GM19238 (cell line): ENCODE results near the gene RGN.
"Not testable (repeated sequence)": the region's sequence is repeated elsewhere in the genome, so short reads cannot be mapped to it uniquely, and the experiment has no call there.

Experiments
- DNase-seq: peaks from one replicate; pipeline ENCODE4 v3.0.0; 2011; ENCODE audit warnings: low spot score; ENCODE audit not compliant: insufficient read length

The RGN gene

GRCh38 chrX:47078129-47079043, at the start of gene RGN:
Gene RGN (plus strand): TSS chrX:47078443. CDS start chrX:47081145, 2,702 bp downstream.
- no peak for DNase-seq

GRCh38 chrX:47030339-47030738, 47.9 kb upstream of the RGN start:
- peak; percentile 7 for DNase-seq

- DNase-seq = no peak
Measured at GRCh38 chrX:47047989-47048388, 30.3 kb upstream of the RGN start.

DNA sequence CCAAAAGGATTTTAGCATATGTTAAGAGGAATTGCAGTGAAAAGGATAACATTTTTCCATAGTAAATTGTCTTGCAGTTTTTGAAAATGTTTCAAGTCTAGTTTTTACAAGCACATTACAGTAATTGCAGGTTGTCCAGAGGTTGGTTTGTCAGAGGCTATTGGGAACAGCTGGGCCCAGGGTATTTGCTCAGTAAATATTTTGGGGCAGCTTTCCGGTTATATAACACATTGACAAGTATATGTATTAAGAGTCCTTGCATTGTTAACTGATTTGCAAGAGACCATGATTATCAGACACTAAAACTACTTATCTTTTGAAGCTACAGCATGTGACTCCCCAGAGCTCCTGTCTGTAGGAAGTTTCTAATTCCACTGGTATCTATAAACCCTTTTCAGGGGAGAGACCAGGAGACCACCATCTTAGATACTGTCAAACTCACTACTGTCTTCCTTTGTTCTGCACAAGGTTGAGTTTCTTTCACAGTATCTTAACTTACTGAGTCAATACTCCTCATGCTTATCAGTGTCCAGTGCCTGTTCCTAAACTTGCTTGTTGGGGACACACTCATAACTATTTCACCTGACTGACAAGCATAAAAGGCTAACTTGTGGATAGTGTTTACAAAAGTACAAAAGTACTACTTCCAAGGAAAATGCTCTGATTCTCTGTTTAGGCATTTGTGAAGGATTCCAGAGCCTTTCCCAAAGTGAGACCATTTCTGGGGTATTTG, 18.9 kb upstream of the RGN start:
- no peak for DNase-seq

DNA sequence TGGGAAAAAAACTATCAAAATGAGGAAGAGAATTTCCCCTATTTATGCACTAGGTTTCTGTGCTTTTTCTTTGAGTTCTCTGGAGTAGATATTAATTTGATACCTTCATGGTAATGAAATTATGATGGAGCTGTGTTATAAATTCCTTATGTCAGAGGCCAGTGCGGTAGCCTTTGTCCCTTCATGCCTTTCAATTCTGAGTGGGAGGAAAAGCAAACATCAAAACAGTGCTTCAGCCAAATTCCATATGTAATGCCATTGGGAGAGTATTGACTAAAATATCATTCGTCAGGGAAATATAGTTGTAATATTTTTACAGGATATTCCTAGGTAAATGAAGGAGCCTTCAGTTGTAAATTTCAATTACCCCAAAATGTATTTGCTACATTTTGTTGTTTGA, 17.5 kb upstream of the RGN start:
- DNase-seq = no peak

GRCh38 chrX:47061238-47061919, 16.9 kb upstream of the RGN start:
- DNase-seq = no peak

DNA sequence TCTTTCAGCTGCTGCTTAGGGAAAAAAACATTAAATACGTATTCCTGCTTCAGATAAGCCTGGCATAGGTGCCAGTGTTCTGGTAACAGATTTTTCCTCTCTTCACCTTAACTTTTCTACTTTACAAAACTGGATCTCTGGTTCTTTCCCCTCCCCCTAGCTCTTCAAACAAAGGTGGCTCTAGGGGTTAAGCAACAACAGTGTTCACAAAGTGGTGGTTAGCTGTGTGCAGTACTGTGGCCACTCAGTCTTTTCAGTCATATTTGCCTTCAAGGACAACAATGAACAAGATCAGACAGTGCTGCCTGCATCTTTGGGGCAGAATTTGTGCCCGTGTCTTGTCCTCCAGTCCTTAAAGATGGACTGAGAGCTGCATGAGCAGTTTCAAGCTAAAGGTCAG, 15.1 kb upstream of the RGN start:
- DNase-seq = no peak

DNA sequence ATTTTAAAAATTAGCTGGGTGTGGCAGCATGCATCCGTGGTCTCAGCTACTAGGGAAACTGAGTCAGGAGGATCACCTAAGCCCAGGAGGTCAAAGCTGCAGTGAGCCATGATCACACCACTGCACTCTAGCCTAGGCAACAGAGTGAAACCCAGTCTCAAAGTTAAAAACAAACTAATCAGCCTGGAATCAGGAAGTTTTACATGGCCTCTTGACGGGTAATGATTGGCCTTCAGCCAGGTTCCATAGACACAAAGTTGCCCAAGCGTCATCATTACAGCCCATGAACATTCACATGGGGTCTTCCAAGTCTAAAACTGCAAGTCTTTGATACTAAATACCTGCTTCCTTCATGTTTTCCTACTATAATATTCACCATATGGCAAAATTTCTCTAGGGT, 10.0 kb upstream of the RGN start:
- no peak for DNase-seq

- no peak for DNase-seq
Measured at GRCh38 chrX:47068720-47069119, 9.5 kb upstream of the RGN start.

GRCh38 chrX:47080215-47080914, 2.1 kb downstream of the RGN start:
- no peak for DNase-seq

DNA sequence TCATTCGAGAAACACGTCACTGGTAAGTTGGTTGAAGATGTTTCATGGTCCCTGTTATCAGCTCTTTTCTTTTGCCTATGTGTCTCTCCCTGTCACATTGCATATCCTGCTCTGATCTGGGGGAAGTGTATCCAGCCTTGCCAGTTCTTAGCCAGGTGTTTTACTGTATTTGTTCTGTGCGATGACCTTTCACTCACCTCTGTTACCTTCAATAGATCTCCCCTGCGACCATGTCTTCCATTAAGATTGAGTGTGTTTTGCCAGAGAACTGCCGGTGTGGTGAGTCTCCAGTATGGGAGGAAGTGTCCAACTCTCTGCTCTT, 2.6 kb downstream of the RGN start:
- DNase-seq = no peak

GRCh38 chrX:47091149-47091775, 13.0 kb downstream of the RGN start:
- no peak for DNase-seq

DNA sequence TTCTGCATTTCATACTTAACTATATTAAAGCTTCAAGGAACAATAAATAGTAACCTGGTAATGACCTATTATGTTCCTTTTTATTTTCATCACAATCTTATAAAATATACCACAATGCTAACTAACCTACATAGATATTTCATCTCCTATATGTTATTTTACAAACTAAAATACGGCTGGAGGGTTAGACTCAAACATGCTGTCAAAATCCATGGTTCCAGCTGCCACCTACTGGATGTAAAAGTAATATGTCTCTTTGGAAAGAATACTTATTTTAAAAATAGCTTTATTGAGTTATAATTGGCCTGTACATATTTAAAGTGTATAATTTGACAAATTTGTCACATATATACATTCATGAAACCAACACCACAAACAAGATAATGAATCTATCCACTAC, 15.0 kb downstream of the RGN start:
- DNase-seq = no peak

DNA sequence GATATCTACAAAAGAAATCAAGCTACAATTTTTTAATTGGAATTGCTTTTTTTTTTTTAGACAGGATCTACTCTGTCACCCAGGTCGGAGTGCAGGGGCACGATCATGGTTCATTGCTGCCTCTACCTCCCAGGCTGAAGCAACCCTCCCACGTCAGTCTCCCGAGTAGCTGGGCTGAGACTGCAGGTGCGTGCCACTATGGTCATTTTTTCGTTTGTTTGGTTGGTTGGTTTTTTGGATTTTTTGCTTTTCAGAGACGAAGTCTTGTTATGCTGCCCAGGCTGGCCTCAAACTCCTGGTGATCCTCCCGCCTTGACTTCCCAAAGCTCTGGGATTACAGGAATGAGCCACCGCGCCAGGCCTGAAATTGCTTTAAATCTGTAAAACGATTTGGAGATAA, 15.6 kb downstream of the RGN start:
- no peak for DNase-seq

DNA sequence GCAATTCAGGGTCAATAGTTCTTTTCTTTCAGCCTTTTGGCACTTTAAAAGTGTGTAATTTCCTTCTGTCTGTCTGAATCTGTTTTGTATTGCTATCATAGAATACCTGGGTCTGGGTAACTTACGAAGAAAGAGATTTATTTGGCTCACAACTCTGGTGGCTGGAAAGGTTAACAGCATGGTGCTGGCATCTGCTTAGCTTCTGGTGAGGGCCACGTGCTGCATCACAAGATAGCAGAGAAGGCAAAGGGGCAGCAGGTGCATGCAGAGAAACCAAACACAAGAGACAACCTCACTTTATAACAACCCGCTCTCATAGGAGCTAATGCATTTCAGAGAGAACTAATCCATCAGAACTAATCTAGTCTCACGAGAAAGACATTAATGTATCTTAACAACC, 18.8 kb downstream of the RGN start:
- DNase-seq = no peak

DNA sequence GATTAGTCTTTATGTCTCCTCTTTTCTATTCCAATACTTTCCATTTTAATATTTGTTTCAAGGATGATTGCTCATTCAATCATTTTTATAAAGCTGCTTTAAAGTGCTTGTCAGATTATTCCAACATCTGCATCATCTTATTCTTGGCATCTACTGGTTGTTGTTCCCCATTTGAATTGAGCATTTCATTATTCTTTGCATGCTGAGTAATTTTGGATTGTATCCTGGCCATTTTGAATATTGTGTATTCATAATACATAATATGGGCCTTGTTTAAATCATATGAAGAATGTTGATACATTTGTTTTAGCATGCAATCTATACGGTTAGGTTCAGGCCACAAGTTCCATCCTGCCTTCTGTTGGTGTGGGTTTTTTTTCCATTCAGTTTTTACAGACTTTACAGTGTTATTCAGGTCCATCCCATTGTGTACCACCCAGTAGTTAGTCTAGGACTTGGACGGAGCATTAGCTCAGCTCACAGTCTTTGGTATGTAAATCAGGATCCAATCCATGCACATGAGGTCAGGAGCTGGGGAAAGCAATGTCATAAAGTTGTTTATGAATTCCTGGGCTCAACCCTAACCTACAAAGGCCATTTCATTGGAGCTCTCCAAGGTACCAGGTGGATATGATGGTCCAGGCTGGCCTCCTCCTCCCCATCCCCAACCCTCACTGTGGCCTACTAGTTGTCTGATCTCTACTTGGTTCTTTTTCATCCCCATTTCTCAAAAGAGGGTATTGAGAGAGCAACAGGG, 20.3 kb downstream of the RGN start:
- no peak for DNase-seq

DNA sequence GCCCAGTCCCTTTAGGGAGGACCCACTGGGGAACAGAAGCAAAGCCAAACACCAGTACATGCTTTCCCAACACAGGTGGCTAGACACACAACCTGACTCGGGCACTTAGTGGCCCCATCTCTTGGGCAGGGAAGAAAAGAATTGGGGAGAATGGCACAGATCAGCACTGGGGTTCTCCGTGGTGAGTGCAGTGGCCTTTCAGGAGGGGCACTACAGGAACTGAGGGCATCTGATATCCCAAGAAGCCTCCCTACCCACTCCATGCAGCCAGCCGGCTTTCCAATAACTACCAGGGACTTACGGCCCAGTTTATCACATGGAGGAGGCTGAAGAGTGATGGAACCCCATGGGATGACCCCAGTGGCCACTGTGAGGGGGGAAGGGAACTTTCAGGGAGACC, 23.0 kb downstream of the RGN start:
- DNase-seq = no peak

DNA sequence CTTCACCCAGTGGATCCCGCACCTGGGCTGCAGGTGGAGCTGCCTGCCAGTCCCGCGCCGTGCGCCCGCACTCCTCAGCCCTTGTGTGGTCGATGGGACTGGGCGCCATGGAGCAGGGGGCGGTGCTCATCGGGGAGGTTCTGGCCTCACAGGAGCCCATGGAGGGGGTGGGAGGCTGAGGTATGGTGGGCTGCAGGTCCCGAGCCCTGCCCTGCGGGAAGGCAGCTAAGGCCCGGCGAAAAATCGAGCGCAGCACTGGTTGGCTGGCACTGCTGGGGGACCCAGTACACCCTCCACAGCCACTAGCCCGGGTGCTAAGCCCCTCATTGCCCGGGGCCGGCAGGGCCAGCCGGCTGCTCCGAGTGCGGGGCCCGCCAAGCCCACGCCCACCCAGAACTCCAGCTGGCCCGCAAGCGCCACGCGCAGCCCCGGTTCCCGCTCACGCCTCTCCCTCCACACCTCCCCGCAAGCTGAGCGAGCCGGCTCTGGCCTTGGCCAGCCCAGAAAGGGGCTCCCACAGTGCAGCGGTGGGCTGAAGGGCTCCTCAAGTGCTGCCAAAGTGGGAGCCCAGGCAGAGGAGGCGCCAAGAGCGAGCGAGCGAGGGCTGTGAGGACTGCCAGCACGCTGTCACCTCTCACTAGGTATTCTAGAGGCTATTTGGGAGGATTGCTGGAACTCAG, 32.8 kb downstream of the RGN start:
- not testable (repeated sequence) for DNase-seq

GRCh38 chrX:47112316-47112954, 34.2 kb downstream of the RGN start:
- DNase-seq = no peak
